Measurements from ENCODE around the gene FKBP15.

Gene FKBP15

GRCh38 chr9:113155911-113156588 is 65.0 kb downstream of the FKBP15 start:
- ATAC-seq (ENCODE audit: insufficient read depth, low read depth) (peak; percentile 52), DNase-seq (peak; percentile 49)
- Histone ChIP-seq H2AFZ (ENCODE audit: low read depth, low read length) (no peak overlapping the region), H3K27me3 (ENCODE audit: insufficient read depth, low read length, poor library complexity) (no peaks in the 10 kb centered on the region), H3K27ac (ENCODE audit: low read length) (no peak overlapping the region; the same call in 1 of the 2 replicates), H3K79me2 (ENCODE audit: insufficient read depth, low read length) (no peaks in the 10 kb centered on the region), H3K4me1 (ENCODE audit: insufficient read depth, low read length) (peaks cover 29% of the 10 kb centered on the region), H3K9ac (ENCODE audit: low read depth, low read length) (no peak overlapping the region), H3K9me3 (ENCODE audit: insufficient read depth, low read length, severe bottlenecking) (no peaks in the 10 kb centered on the region), H4K20me1 (ENCODE audit: insufficient read depth, low read length) (no peaks in the 10 kb centered on the region), H3K4me2 (ENCODE audit: insufficient read depth, low read length) (no peak overlapping the region; the same call in 1 of the 2 replicates), H3K4me3 (ENCODE audit: low read depth in 1 of 2, low read length in 2 of 2) (no peak overlapping the region), H3K36me3 (ENCODE audit: insufficient read depth, low read length) (peaks cover 12% of the 10 kb centered on the region)
- TF ChIP-seq CTCF (IDR thresholded peaks at IDR 0.05; ENCODE audit: borderline replicate concordance, extremely low read depth, low read length, poor library complexity, severe bottlenecking) (no peak), EZH2 (IDR thresholded peaks at IDR 0.05; ENCODE audit: borderline replicate concordance, low read depth, low read length, severe bottlenecking) (no peak)

GRCh38 chr9:113154946-113155345 is 66.1 kb downstream of the FKBP15 start:
- H2AFZ ChIP-seq (ENCODE audit: low read depth, low read length) = no peak overlapping the region
- ATAC-seq (ENCODE audit: insufficient read depth, low read depth) = no peak
- H3K36me3 ChIP-seq (ENCODE audit: insufficient read depth, low read length) = peaks cover 11% of the 10 kb centered on the region
- H3K4me3 ChIP-seq (ENCODE audit: low read depth in 1 of 2, low read length in 2 of 2) = no peak overlapping the region
- H3K9ac ChIP-seq (ENCODE audit: low read depth, low read length) = no peak overlapping the region
- no peak for TF ChIP-seq CTCF (IDR thresholded peaks at IDR 0.05; ENCODE audit: borderline replicate concordance, extremely low read depth, low read length, poor library complexity, severe bottlenecking)
- H3K79me2 ChIP-seq (ENCODE audit: insufficient read depth, low read length) = no peaks in the 10 kb centered on the region
- H3K27ac ChIP-seq (ENCODE audit: low read length) = no peak overlapping the region
- H3K4me2 ChIP-seq (ENCODE audit: insufficient read depth, low read length) = no peak overlapping the region
- no peak for DNase-seq
- no peaks in the 10 kb centered on the region for H3K9me3 ChIP-seq (ENCODE audit: insufficient read depth, low read length, severe bottlenecking)
- H4K20me1 ChIP-seq (ENCODE audit: insufficient read depth, low read length) = no peaks in the 10 kb centered on the region
- no peaks in the 10 kb centered on the region for H3K27me3 ChIP-seq (ENCODE audit: insufficient read depth, low read length, poor library complexity)
- H3K4me1 ChIP-seq (ENCODE audit: insufficient read depth, low read length) = peaks cover 36% of the 10 kb centered on the region

- peaks cover 36% of the 10 kb centered on the region for H3K4me1 ChIP-seq (ENCODE audit: insufficient read depth, low read length)
- no peaks in the 10 kb centered on the region for H4K20me1 ChIP-seq (ENCODE audit: insufficient read depth, low read length)
- no peak overlapping the region for H3K9ac ChIP-seq (ENCODE audit: low read depth, low read length)
- no peaks in the 10 kb centered on the region for H3K9me3 ChIP-seq (ENCODE audit: insufficient read depth, low read length, severe bottlenecking)
- ATAC-seq (ENCODE audit: insufficient read depth, low read depth) = no peak
- H3K4me2 ChIP-seq (ENCODE audit: insufficient read depth, low read length) = no peak overlapping the region
- no peak overlapping the region for H3K4me3 ChIP-seq (ENCODE audit: low read depth in 1 of 2, low read length in 2 of 2)
- H3K79me2 ChIP-seq (ENCODE audit: insufficient read depth, low read length) = no peaks in the 10 kb centered on the region
- no peak for TF ChIP-seq EZH2 (IDR thresholded peaks at IDR 0.05; ENCODE audit: borderline replicate concordance, low read depth, low read length, severe bottlenecking)
- no peak for TF ChIP-seq CTCF (IDR thresholded peaks at IDR 0.05; ENCODE audit: borderline replicate concordance, extremely low read depth, low read length, poor library complexity, severe bottlenecking)
- DNase-seq = no peak
- H3K27ac ChIP-seq (ENCODE audit: low read length) = no peak overlapping the region
- no peak overlapping the region for H2AFZ ChIP-seq (ENCODE audit: low read depth, low read length)
- H3K27me3 ChIP-seq (ENCODE audit: insufficient read depth, low read length, poor library complexity) = no peaks in the 10 kb centered on the region
- peaks cover 9% of the 10 kb centered on the region for H3K36me3 ChIP-seq (ENCODE audit: insufficient read depth, low read length)
Observed at GRCh38 chr9:113154471-113154870, 66.6 kb downstream of the FKBP15 start.

All from DND-41 (cell line).